ENCODE data around the gene ACSF3. TPM values are rescaled to one million over a fixed set of nuclear protein-coding genes. Genes with fewer than 3 reads are reported as not detected.

The ACSF3 gene
- total and polyA plus RNA-seq, 2 of the 4 experiments (the other 2 are of a cell fraction) = 9.5 to 14.2 TPM

GRCh38 chr16:89147085-89147817 is 53.6 kb downstream of the ACSF3 start:
- Histone ChIP-seq H2BK20ac (ENCODE audit: low read depth, low read length) (no peak overlapping the region), H3K4me3 (ENCODE audit: insufficient read depth, low read depth, low read length) (no peak overlapping the region), H2BK5ac (ENCODE audit: low read depth, low read length, poor library complexity, severe bottlenecking) (no peak overlapping the region), H2AK5ac (ENCODE audit: low read depth, low read length) (no peak overlapping the region), H3K36me3 (ENCODE audit: control insufficient read depth, insufficient read depth, low read length) (peaks cover 32% of the 10 kb centered on the region), H3K9me3 (ENCODE audit: control insufficient read depth, insufficient read depth, low read length) (no peaks in the 10 kb centered on the region), H3K27ac (ENCODE audit: insufficient read depth, low read length) (no peak overlapping the region), H3K4me1 (ENCODE audit: control insufficient read depth, insufficient read depth, low read length) (no peaks in the 10 kb centered on the region), H3K9me1 (ENCODE audit: insufficient read depth, low read length) (no peaks in the 10 kb centered on the region), H4K5ac (ENCODE audit: low read depth, low read length) (no peak overlapping the region), H3K14ac (replicated peaks; ENCODE audit: low read depth, low read length) (no peak overlapping the region), H2AK9ac (replicated peaks; ENCODE audit: low read depth, low read length, poor library complexity) (no peak overlapping the region), H3K79me1 (ENCODE audit: low read depth in 1 of 2, low read length in 2 of 2) (0 out of 4 replicates have a peak, but pooled peaks cover 0 to under 1% of the 10 kb centered on the region in 2 experiments), H4K91ac (ENCODE audit: insufficient read depth, low read depth, low read length) (no peak overlapping the region), H2AFZ (replicated peaks; ENCODE audit: low read length, poor library complexity) (no peak overlapping the region), H3K4me2 (ENCODE audit: low read depth, low read length) (no peak overlapping the region), H3K18ac (ENCODE audit: low read depth, low read length) (no peak overlapping the region), H4K20me1 (ENCODE audit: insufficient read depth, low read length) (no peaks in the 10 kb centered on the region), H3K9ac (ENCODE audit: low read depth, low read length) (no peak overlapping the region), H3K27me3 (ENCODE audit: control insufficient read depth, insufficient read depth, low read length) (no peaks in the 10 kb centered on the region), H2BK120ac (ENCODE audit: low read depth, low read length) (no peak overlapping the region), H2BK15ac (ENCODE audit: low read depth, low read length) (no peak overlapping the region), H4K8ac (ENCODE audit: low read depth in 2 of 2, low read length in 2 of 2) (no peak overlapping the region), H3K23ac (ENCODE audit: low read depth, low read length) (no peak overlapping the region), H3K4ac (ENCODE audit: low read depth, low read length) (no peak overlapping the region), H3K56ac (ENCODE audit: extremely low read depth, insufficient read depth, low read length) (no peak overlapping the region)
- POLR2A ChIA-PET (ENCODE audit: unreplicated experiment) = no interaction called here
- dilution Hi-C loops (cut with HindIII; ENCODE audit: low sequenced_read_pairs, unreplicated experiment) (no loop called here), in situ Hi-C loops (cut with MboI; ENCODE audit: low sequenced_read_pairs) (no loop called here), intact Hi-C loops (cut with micrococcal nuclease) (no loop called here)
- WGBS, 2 experiments (ENCODE audit: extremely low coverage in 2 of 2, insufficient read length in 1 of 2) = 89% methylated on average over 3 of the region's 11 CpGs; no CpG with 5 or more reads in 1 of the 2 experiments
- CTCF ChIA-PET = no interaction called here
- ATAC-seq (ENCODE audit: low read depth) (no peak), DNase-seq (no peak)
- no TSS peak for BruUV-seq (replicated peaks)
- TF ChIP-seq CEBPB (IDR thresholded peaks at IDR 0.05; ENCODE audit: low read depth, low read length) = no peak
- TF ChIP-seq USF2 (IDR thresholded peaks at IDR 0.05; ENCODE audit: low read depth, low read length) = no peak
- no peak for TF ChIP-seq BHLHE40 (IDR thresholded peaks at IDR 0.05; ENCODE audit: low read depth, low read length)
- no peak for TF ChIP-seq POLR2A (IDR thresholded peaks at IDR 0.05; ENCODE audit: low read depth, low read length)
- TF ChIP-seq ELK1 (IDR thresholded peaks at IDR 0.05; ENCODE audit: borderline replicate concordance, low read depth, low read length) = no peak
- no peak for TF ChIP-seq CHD1 (IDR thresholded peaks at IDR 0.05; ENCODE audit: low read depth, low read length)
- no peak for TF ChIP-seq MAZ (IDR thresholded peaks at IDR 0.05; ENCODE audit: borderline replicate concordance, low read depth, low read length)
- TF ChIP-seq RCOR1 (IDR thresholded peaks at IDR 0.05; ENCODE audit: insufficient replicate concordance, low read length) = no peak
- no peak for TF ChIP-seq RFX5 (IDR thresholded peaks at IDR 0.05; ENCODE audit: low read depth, low read length)
- TF ChIP-seq SMC3 (IDR thresholded peaks at IDR 0.05; ENCODE audit: low read depth, low read length) = no peak
- TF ChIP-seq NFE2L2 (IDR thresholded peaks at IDR 0.05; ENCODE audit: low read depth, low read length) = no peak
- no peak for TF ChIP-seq RAD21 (IDR thresholded peaks at IDR 0.05; ENCODE audit: low read length)
- TF ChIP-seq FOS (IDR thresholded peaks at IDR 0.05; ENCODE audit: low read depth, low read length) = no peak
- no peak for TF ChIP-seq CTCF (conservative IDR thresholded peaks at IDR 0.05; ENCODE audit: low read depth, low read length)
- no peak for TF ChIP-seq MAFK (IDR thresholded peaks at IDR 0.05; ENCODE audit: low read depth, low read length)
- TF ChIP-seq MXI1 (IDR thresholded peaks at IDR 0.05; ENCODE audit: borderline replicate concordance, low read depth, low read length) = no peak
